K562 (cell line): ENCODE results near the gene NCAPD2. TPM values are rescaled to one million over a fixed set of nuclear protein-coding genes. Genes with fewer than 3 reads are reported as not detected.

ENCODE experiments used
- ATAC-seq: fragments of 200-7000 bp; cut with Tn5 transposase; 3 replicates; pipeline ENCODE4 v1.9.1; 2020; ENCODE audit warnings: moderate library complexity
- BruUV-seq: library from RNA; stranded (reverse); fragments of 400-500 nt; replicated peaks from 2 replicates; lab custom pipeline; 2021; lab: Mats Ljungman, UMichigan
- CTCF ChIA-PET: fragments of 300-600 bp; formaldehyde crosslinking; extraction: SDS; loops from one replicate; lab custom pipeline; 2021; ENCODE audit warnings: low intra/inter-chr PET ratio; lab: Yijun Ruan, JAX
- POLR2A ChIA-PET: fragments of 300-600, 350-650 bp; sonication (Branson Sonifier 250); formaldehyde crosslinking; extraction: SDS; loops from one replicate; lab custom pipeline; 2021; ENCODE audit warnings: antibody characterized with exemption, inconsistent platforms; lab: Yijun Ruan, JAX
- DNase-seq, 4 experiments: peaks; one replicate each; pipeline versions ENCODE4 v3.0.0 to v3.0.0-alpha.2; 2011 to 2018; ENCODE audit warnings: low spot score in 3 of 4, mixed read lengths in 3 of 4; ENCODE audit errors: extremely low read depth in 1 of 4
- FAIRE-seq: peaks from 2 replicates; lab custom pipeline; 2011; peaks lifted over from hg19 to GRCh38; lab: Jason Lieb, UNC
- H2AFZ ChIP-seq: 2 replicates; pipeline ENCODE4 v1.6.0; 2011; ENCODE audit warnings: low read depth, low read length, control low read depth, inconsistent platforms
- H3K27ac ChIP-seq: fragments of 200-600 bp; 3 replicates; pipeline ENCODE4 v1.8.0; 2011; ENCODE audit warnings: low read depth, mild to moderate bottlenecking, control low read depth, inconsistent platforms, low read length, moderate library complexity, mixed read lengths; ENCODE audit errors: extremely low read depth
- H3K27me3 ChIP-seq, 2 experiments: fragments of 300-600 bp in 1 of 2; 2 replicates in 1 of 2; 3 replicates in 1 of 2; pipeline versions ENCODE4 v1.6.0 to v1.8.0; 2011; ENCODE audit warnings: inconsistent platforms in 2 of 2, low read length in 2 of 2, mild to moderate bottlenecking in 1 of 2, mixed read lengths in 1 of 2, moderate library complexity in 1 of 2; ENCODE audit not compliant: control insufficient read depth in 2 of 2, insufficient read depth in 2 of 2
- H3K36me3 ChIP-seq: fragments of 300-600 bp; 3 replicates; pipeline ENCODE4 v1.8.0; 2011; ENCODE audit warnings: mild to moderate bottlenecking, low read length, inconsistent platforms; ENCODE audit not compliant: control insufficient read depth, insufficient read depth
- H3K4me1 ChIP-seq, 2 experiments: fragments of 200-600 bp in 1 of 2; replicated peaks in 1 of 2; 2 replicates in 1 of 2; 3 replicates in 1 of 2; pipeline versions ENCODE4 v1.5.1 to v1.8.0; 2011; ENCODE audit warnings: inconsistent platforms in 2 of 2, low read length in 2 of 2, mild to moderate bottlenecking in 1 of 2, mixed read lengths in 1 of 2, moderate library complexity in 1 of 2; ENCODE audit not compliant: control insufficient read depth in 2 of 2, insufficient read depth in 2 of 2
- H3K4me2 ChIP-seq: 2 replicates; pipeline ENCODE4 v1.6.1; 2011; ENCODE audit warnings: low read length, control low read depth, inconsistent platforms, mixed read lengths; ENCODE audit not compliant: insufficient read depth
- H3K4me3 ChIP-seq: fragments of 200-600 bp; sonication (generic), shearing (Covaris generic); 2 replicates; pipeline ENCODE4 v1.5.1; 2016; ENCODE audit warnings: control low read depth, inconsistent platforms
- H3K79me2 ChIP-seq: fragments of 200-600 bp; 3 replicates; pipeline ENCODE4 v1.8.0; 2011; ENCODE audit warnings: low read length, inconsistent platforms; ENCODE audit not compliant: control insufficient read depth, insufficient read depth
- H3K9ac ChIP-seq, 2 experiments: 2 replicates each; pipeline versions ENCODE4 v1.6.0 to v1.6.1; 2011; ENCODE audit warnings: low read depth in 2 of 2, low read length in 2 of 2, control low read depth in 1 of 2, inconsistent platforms in 1 of 2, mild to moderate bottlenecking in 1 of 2, mixed read lengths in 1 of 2; ENCODE audit not compliant: insufficient read depth in 1 of 2
- H3K9me1 ChIP-seq: one replicate; pipeline ENCODE4 v1.6.0; 2011; ENCODE audit warnings: inconsistent platforms, mild to moderate bottlenecking, low read length, moderate library complexity; ENCODE audit not compliant: control insufficient read depth, insufficient read depth
- H3K9me3 ChIP-seq: replicated peaks from 2 replicates; pipeline ENCODE4 v1.5.1; 2011; ENCODE audit warnings: low read depth, low read length, inconsistent platforms; ENCODE audit not compliant: control insufficient read depth, insufficient read depth
- H4K20me1 ChIP-seq: replicated peaks from 2 replicates; pipeline ENCODE4 v1.6.1; 2011; ENCODE audit warnings: low read length, inconsistent platforms, mixed read lengths; ENCODE audit not compliant: control insufficient read depth, insufficient read depth
- BDP1 ChIP-seq: IDR thresholded peaks from 3 replicates; pipeline ENCODE4 v1.6.1; 2011; ENCODE audit not compliant: insufficient read length, insufficient read depth
- DNMT1 ChIP-seq: fragments of 450-650 bp; IDR thresholded peaks from 2 replicates; pipeline ENCODE4 v1.6.1; 2016; ENCODE audit warnings: antibody characterized with exemption, mild to moderate bottlenecking
- ETV1 ChIP-seq: fragments of 450-650 bp; conservative IDR thresholded peaks from 2 replicates; pipeline ENCODE4 v1.6.1; 2016; ENCODE audit warnings: missing genetic modification characterization, control low read depth, low read depth, missing compliant biosample characterization
- FOXP1 ChIP-seq: sonication (generic); formaldehyde crosslinking; IDR thresholded peaks from 2 replicates; pipeline ENCODE4 v1.8.0; 2022; ENCODE audit warnings: mild to moderate bottlenecking, missing genetic modification reagents
- MEIS2 ChIP-seq: fragments of 450-650 bp; IDR thresholded peaks from 2 replicates; pipeline ENCODE4 v1.6.1; 2014; ENCODE audit warnings: mild to moderate bottlenecking; ENCODE audit not compliant: partially characterized antibody
- NFE2L1 ChIP-seq: fragments of 450-650 bp; IDR thresholded peaks from 2 replicates; pipeline ENCODE4 v1.6.1; 2016; ENCODE audit warnings: missing genetic modification characterization, low read depth, mild to moderate bottlenecking, missing compliant biosample characterization, moderate library complexity, borderline replicate concordance
- SMARCB1 ChIP-seq: IDR thresholded peaks from 2 replicates; pipeline ENCODE4 v1.6.1; 2011; ENCODE audit warnings: improper control_type of control experiment, low read depth; ENCODE audit not compliant: insufficient read length
- TBP ChIP-seq: optimal IDR thresholded peaks from 2 replicates; pipeline ENCODE3; 2011; ENCODE audit warnings: low read depth, low read length, improper control_type of control experiment
- TOE1 ChIP-seq, 2 experiments: fragments of 450-650 bp in 1 of 2; sonication (generic) in 1 of 2; formaldehyde crosslinking in 1 of 2; IDR thresholded peaks; 2 replicates each; pipeline versions ENCODE4 v1.7.1 to v1.8.0; 2016 to 2022; ENCODE audit warnings: borderline replicate concordance in 2 of 2, mild to moderate bottlenecking in 2 of 2, antibody characterized with exemption in 1 of 2, inconsistent platforms in 1 of 2, low read depth in 1 of 2, missing genetic modification reagents in 1 of 2, moderate library complexity in 1 of 2
- ZNF197 ChIP-seq: fragments of 200-800 bp; sonication (Bioruptor generic); IDR thresholded peaks from 2 replicates; pipeline ENCODE4 v1.6.1; 2016; ENCODE audit warnings: low read depth, missing genetic modification characterization, missing compliant biosample characterization
- WGBS: fragments of 100-300 bp; shearing (Covaris generic); methylation state at CpG from one replicate; pipeline ENCODE4 v1.1.6; 2016; ENCODE audit warnings: low coverage, mixed read lengths; ENCODE audit not compliant: insufficient coverage; ENCODE audit errors: missing lambda C conversion rate; 5-methylcytosine and 5-hydroxymethylcytosine counted together
- in situ Hi-C: fragments of 300-500 bp; cut with MboI; formaldehyde crosslinking; loops from 4 replicates; pipeline ENCODE4 v1.15.0; 2018; ENCODE audit warnings: inconsistent platforms, mixed read lengths
- intact Hi-C: fragments of 100-400 bp; cut with micrococcal nuclease; formaldehyde crosslinking; loops from 2 replicates; pipeline ENCODE4 v1.14.2; 2022
- polyA plus RNA-seq, 8 experiments: library from polyadenylated mRNA; depleted of rRNA in 4 of 8; stranded (reverse) in 5 of 8; unstranded in 3 of 8; fragments of >200 nt; fragmentation: Nextera tagmentation in 2 of 8; fragmentation: Illumina TruSeq in 1 of 8; extraction: Ambion mirVana in 2 of 8; extraction: Trizol in 1 of 8; gene quantifications; 2 replicates each; pipeline versions ENCODE4 v1.2.1 to v1.2.3, GENCODE V29; 2011 to 2014; ENCODE audit warnings: inconsistent platforms in 1 of 8, missing spikeins in 1 of 8
- total RNA-seq, 7 experiments: library from RNA; depleted of rRNA in 6 of 7; stranded (reverse); fragments of >200 nt in 6 of 7; fragmentation: Illumina TruSeq in 2 of 7; extraction: Trizol in 2 of 7; gene quantifications; 2 replicates each; pipeline versions ENCODE4 v1.2.1 to v1.2.3, GENCODE V29; 2011 to 2021; ENCODE audit warnings: low replicate concordance in 1 of 7
- TF ChIP-seq, protein P1 (sequence below): fragments of 450-650 bp; IDR thresholded peaks from 2 replicates; pipeline ENCODE4 v1.6.1; 2016; ENCODE audit warnings: mild to moderate bottlenecking, moderate library complexity

The NCAPD2 gene
- total and polyA plus RNA-seq, 9 of the 15 experiments (the other 6 are each of a cell fraction or from before 2014, with no cell fraction given) = 16.9 to 93.7 (median 68.3) TPM

DNA sequence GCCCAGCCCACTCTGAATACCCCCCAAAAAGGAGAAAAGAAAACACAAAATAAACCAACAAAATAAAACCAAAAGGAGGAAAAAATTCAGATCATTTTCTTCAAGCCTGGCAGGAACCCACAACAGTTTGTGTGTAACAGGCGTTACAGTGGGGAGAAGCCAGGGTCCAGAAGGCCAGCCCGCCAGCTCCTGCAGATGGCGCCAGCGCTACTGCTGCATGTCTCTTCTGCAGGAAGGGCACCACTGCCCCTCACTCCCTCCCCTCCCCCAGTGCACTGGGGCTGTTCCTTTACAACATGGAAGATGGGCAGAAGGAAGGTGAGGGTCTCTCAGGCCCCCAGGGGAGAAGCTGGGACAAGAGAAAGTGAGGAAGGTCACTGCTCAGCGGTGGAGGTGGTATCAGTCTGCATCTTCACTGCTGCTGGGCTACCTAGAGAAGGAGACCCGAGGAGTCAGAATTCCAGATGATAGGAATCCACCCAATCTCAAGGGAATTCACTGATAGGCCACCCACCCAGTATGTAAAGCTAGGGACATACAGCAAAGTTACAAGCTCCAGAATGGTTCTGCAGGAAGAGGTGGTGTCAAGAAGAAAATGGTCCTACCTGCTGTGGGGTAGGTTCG is 76.5 kb downstream of the NCAPD2 start:
- POLR2A ChIA-PET = interaction anchor here (0.6 to 1.5 kb wide), 6 partner anchors 13 to 35 kb away, joined by 3 to 4 read pairs (median 3); partner anchors contain the start of gene GAPDH
- WGBS = 72% methylated on average over 5 of the region's 7 CpGs
- peaks cover 76% of the 10 kb centered on the region for H3K36me3 ChIP-seq
- DNase-seq (peak; percentile 43 to 58 (median 48)), FAIRE-seq (no peak), ATAC-seq (peak; percentile 40)
- H4K20me1 ChIP-seq = no peaks in the 10 kb centered on the region
- intact Hi-C loops (no loop called here), in situ Hi-C loops (no loop called here)
- CTCF ChIA-PET = no interaction called here
- no peaks in the 10 kb centered on the region for H3K9me3 ChIP-seq
- no TSS peak for BruUV-seq
- H2AFZ ChIP-seq = no peak overlapping the region
- H3K79me2 ChIP-seq = peaks cover 31% of the 10 kb centered on the region
- H3K27ac ChIP-seq = no peak overlapping the region
- H3K4me3 ChIP-seq = no peak overlapping the region
- H3K9ac ChIP-seq = no peak overlapping the region
- H3K27me3 ChIP-seq = no peaks in the 10 kb centered on the region
- peaks cover 0 to 17% of the 10 kb centered on the region in 2 experiments; a peak in 3 of 5 replicates for H3K4me1 ChIP-seq
- H3K9me1 ChIP-seq = no peaks in the 10 kb centered on the region
- H3K4me2 ChIP-seq = no peak overlapping the region
- TF ChIP-seq FOXP1 (CRISPR knock-in tag) (no peak), BDP1 (no peak), MEIS2 (no peak), TOE1 (IDR thresholded peaks at IDR 0.05; ENCODE audit: borderline replicate concordance) (no peak), TOE1 (CRISPR knock-in tag; IDR thresholded peaks at IDR 0.05; ENCODE audit: borderline replicate concordance, low read depth) (no peak), SMARCB1 (no peak), TBP (no peak), DNMT1 (no peak), ZNF197 (CRISPR knock-in tag) (no peak), NFE2L1 (no peak), ETV1 (tag) (no peak)
- TF ChIP-seq, protein P1, sequence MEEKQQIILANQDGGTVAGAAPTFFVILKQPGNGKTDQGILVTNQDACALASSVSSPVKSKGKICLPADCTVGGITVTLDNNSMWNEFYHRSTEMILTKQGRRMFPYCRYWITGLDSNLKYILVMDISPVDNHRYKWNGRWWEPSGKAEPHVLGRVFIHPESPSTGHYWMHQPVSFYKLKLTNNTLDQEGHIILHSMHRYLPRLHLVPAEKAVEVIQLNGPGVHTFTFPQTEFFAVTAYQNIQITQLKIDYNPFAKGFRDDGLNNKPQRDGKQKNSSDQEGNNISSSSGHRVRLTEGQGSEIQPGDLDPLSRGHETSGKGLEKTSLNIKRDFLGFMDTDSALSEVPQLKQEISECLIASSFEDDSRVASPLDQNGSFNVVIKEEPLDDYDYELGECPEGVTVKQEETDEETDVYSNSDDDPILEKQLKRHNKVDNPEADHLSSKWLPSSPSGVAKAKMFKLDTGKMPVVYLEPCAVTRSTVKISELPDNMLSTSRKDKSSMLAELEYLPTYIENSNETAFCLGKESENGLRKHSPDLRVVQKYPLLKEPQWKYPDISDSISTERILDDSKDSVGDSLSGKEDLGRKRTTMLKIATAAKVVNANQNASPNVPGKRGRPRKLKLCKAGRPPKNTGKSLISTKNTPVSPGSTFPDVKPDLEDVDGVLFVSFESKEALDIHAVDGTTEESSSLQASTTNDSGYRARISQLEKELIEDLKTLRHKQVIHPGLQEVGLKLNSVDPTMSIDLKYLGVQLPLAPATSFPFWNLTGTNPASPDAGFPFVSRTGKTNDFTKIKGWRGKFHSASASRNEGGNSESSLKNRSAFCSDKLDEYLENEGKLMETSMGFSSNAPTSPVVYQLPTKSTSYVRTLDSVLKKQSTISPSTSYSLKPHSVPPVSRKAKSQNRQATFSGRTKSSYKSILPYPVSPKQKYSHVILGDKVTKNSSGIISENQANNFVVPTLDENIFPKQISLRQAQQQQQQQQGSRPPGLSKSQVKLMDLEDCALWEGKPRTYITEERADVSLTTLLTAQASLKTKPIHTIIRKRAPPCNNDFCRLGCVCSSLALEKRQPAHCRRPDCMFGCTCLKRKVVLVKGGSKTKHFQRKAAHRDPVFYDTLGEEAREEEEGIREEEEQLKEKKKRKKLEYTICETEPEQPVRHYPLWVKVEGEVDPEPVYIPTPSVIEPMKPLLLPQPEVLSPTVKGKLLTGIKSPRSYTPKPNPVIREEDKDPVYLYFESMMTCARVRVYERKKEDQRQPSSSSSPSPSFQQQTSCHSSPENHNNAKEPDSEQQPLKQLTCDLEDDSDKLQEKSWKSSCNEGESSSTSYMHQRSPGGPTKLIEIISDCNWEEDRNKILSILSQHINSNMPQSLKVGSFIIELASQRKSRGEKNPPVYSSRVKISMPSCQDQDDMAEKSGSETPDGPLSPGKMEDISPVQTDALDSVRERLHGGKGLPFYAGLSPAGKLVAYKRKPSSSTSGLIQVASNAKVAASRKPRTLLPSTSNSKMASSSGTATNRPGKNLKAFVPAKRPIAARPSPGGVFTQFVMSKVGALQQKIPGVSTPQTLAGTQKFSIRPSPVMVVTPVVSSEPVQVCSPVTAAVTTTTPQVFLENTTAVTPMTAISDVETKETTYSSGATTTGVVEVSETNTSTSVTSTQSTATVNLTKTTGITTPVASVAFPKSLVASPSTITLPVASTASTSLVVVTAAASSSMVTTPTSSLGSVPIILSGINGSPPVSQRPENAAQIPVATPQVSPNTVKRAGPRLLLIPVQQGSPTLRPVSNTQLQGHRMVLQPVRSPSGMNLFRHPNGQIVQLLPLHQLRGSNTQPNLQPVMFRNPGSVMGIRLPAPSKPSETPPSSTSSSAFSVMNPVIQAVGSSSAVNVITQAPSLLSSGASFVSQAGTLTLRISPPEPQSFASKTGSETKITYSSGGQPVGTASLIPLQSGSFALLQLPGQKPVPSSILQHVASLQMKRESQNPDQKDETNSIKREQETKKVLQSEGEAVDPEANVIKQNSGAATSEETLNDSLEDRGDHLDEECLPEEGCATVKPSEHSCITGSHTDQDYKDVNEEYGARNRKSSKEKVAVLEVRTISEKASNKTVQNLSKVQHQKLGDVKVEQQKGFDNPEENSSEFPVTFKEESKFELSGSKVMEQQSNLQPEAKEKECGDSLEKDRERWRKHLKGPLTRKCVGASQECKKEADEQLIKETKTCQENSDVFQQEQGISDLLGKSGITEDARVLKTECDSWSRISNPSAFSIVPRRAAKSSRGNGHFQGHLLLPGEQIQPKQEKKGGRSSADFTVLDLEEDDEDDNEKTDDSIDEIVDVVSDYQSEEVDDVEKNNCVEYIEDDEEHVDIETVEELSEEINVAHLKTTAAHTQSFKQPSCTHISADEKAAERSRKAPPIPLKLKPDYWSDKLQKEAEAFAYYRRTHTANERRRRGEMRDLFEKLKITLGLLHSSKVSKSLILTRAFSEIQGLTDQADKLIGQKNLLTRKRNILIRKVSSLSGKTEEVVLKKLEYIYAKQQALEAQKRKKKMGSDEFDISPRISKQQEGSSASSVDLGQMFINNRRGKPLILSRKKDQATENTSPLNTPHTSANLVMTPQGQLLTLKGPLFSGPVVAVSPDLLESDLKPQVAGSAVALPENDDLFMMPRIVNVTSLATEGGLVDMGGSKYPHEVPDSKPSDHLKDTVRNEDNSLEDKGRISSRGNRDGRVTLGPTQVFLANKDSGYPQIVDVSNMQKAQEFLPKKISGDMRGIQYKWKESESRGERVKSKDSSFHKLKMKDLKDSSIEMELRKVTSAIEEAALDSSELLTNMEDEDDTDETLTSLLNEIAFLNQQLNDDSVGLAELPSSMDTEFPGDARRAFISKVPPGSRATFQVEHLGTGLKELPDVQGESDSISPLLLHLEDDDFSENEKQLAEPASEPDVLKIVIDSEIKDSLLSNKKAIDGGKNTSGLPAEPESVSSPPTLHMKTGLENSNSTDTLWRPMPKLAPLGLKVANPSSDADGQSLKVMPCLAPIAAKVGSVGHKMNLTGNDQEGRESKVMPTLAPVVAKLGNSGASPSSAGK = no peak
